ENCODE data around the gene TGFB3.

The TGFB3 gene

DNA sequence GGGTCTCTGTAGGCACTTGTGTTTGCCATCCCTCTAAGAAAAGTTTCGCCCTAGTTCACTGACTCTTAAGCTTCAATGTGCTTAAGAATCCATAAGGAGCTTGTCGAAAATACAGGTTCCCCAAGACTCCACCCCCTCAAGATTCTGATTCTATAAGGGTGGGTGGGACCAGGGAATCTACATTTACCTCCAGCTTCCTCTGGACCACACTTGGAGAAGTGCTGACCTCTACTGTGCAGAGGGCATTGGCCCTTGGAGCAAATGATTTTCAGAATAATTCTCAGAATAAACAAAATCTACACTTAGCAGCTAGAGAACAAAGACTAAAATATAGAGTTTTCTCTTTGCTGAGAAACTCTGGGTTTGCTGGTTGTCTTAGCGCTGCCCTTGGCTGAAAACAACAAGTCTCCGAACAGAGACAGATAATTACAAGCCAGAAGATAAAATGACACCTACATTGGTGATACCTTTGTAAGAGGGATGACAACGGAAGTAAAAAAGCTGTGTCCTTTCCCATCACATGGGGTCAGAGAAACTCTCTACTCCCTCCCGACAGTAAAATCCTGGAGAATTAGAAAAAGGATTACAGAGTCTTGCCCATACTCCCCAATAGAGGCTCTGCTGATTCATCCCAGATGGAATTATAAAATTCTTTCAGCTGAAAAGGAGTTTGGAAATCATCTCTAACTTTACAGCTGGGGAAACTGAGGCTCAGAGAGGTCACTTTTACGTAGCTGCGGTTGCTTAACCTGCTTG, 4.8 kb downstream of the TGFB3 start:
- no peaks in the 10 kb centered on the region for H3K27me3 ChIP-seq (ENCODE audit: control insufficient read depth, insufficient read depth, low read length)
- H3K9ac ChIP-seq (ENCODE audit: low read depth, low read length), result no peak overlapping the region
- H3K4me2 ChIP-seq (ENCODE audit: low read length), result no peak overlapping the region
- no peak overlapping the region for H3K4me3 ChIP-seq (ENCODE audit: low read length)
- H3K4me1 ChIP-seq (ENCODE audit: control insufficient read depth, insufficient read depth, low read length), result peaks cover 29% of the 10 kb centered on the region
- H3K9me3 ChIP-seq (replicated peaks; ENCODE audit: low read length), result no peaks in the 10 kb centered on the region
- H3K36me3 ChIP-seq (ENCODE audit: insufficient read depth, low read length), result no peaks in the 10 kb centered on the region

DNA sequence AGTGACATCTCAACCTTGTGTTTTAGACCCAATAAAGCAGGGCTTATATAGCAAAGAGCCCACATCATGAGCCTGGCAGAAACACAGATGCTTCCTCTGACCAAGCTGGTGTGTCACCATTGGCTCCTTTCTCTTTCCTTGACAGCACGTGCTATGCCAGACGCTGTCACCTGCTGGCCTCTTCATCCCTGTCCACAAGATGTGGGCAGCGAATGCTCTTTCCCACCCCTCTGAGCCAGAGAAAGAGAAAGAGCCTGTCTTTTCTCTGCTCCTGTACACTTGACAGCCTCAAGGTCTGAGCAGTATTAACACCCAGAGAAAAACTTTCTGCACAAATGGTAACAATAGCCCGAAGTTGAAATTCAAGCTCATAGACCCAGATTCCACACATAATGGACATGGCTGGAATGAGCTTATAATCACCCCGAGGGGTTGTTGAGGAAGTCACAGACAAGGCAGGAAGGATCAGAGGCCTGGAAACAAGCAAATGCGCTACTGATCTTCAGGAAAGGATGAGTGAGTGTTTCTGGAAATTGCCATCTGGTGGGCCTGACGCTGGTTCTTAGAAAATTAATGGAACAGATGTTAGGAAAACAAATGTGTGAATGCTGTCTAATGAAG, 8.9 kb downstream of the TGFB3 start:
- no peak overlapping the region for H3K4me2 ChIP-seq (ENCODE audit: low read length)
- H3K27me3 ChIP-seq (ENCODE audit: control insufficient read depth, insufficient read depth, low read length), result no peaks in the 10 kb centered on the region
- H3K36me3 ChIP-seq (ENCODE audit: insufficient read depth, low read length), result no peaks in the 10 kb centered on the region
- no peak overlapping the region for H3K9ac ChIP-seq (ENCODE audit: low read depth, low read length)
- H3K4me3 ChIP-seq (ENCODE audit: low read length), result no peak overlapping the region
- H3K9me3 ChIP-seq (replicated peaks; ENCODE audit: low read length), result no peaks in the 10 kb centered on the region
- H3K4me1 ChIP-seq (ENCODE audit: control insufficient read depth, insufficient read depth, low read length), result peaks cover 9% of the 10 kb centered on the region

GRCh38 chr14:75971509-75971908, 10.3 kb downstream of the TGFB3 start:
- Histone ChIP-seq H3K9ac (ENCODE audit: low read depth, low read length) (no peak overlapping the region), H3K4me2 (ENCODE audit: low read length) (no peak overlapping the region), H3K9me3 (replicated peaks; ENCODE audit: low read length) (no peaks in the 10 kb centered on the region), H3K36me3 (ENCODE audit: insufficient read depth, low read length) (no peaks in the 10 kb centered on the region), H3K27me3 (ENCODE audit: control insufficient read depth, insufficient read depth, low read length) (no peaks in the 10 kb centered on the region), H3K4me3 (ENCODE audit: low read length) (no peak overlapping the region), H3K4me1 (ENCODE audit: control insufficient read depth, insufficient read depth, low read length) (peaks cover 6% of the 10 kb centered on the region)

DNA sequence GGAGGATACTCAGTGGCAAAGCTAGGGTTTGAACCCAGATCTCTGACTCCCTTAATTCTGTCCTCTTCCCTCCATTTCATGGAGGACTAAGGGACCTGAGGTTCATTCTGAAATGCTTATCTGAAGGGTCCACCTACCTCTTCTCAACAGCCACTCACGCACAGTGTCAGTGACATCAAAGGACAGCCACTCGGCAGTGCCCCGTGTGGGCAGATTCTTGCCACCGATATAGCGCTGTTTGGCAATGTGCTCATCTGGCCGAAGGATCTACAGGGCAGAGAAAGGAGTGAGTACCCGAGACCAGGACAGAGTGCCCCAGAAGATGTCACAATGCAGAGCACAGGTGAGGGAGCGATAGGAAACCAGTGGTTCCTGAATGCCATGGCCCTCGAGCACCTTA, 10.8 kb downstream of the TGFB3 start:
- no peak overlapping the region for H3K4me3 ChIP-seq (ENCODE audit: low read length)
- H3K36me3 ChIP-seq (ENCODE audit: insufficient read depth, low read length), result no peaks in the 10 kb centered on the region
- no peaks in the 10 kb centered on the region for H3K27me3 ChIP-seq (ENCODE audit: control insufficient read depth, insufficient read depth, low read length)
- no peaks in the 10 kb centered on the region for H3K9me3 ChIP-seq (replicated peaks; ENCODE audit: low read length)
- peaks cover 6% of the 10 kb centered on the region for H3K4me1 ChIP-seq (ENCODE audit: control insufficient read depth, insufficient read depth, low read length)
- H3K9ac ChIP-seq (ENCODE audit: low read depth, low read length), result no peak overlapping the region
- no peak overlapping the region for H3K4me2 ChIP-seq (ENCODE audit: low read length)

GRCh38 chr14:75969891-75970290, 11.9 kb downstream of the TGFB3 start:
- H3K36me3 ChIP-seq (ENCODE audit: insufficient read depth, low read length), result no peaks in the 10 kb centered on the region
- H3K9ac ChIP-seq (ENCODE audit: low read depth, low read length), result no peak overlapping the region

DNA sequence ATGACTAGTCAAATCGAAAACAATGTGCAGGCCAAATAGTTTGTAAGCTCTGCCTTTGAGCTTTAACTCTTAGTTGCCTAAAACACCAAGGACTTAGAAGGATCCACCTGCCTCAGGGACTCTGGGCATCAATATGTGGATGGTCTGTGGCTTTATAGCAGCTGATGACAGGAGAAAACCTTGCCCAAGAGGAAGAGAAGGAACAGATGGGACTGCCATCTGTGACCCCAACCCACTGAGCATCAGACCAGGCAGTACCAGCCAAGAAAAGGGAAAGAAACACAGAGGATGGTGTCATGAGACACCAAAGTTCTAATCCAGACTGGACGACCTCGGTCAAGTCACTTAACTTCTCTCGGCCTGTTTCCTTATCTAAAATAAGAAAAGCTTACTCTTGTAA, 12.7 kb downstream of the TGFB3 start:
- no peaks in the 10 kb centered on the region for H3K27me3 ChIP-seq (ENCODE audit: control insufficient read depth, insufficient read depth, low read length)
- no peak overlapping the region for H3K9ac ChIP-seq (ENCODE audit: low read depth, low read length)
- H3K4me3 ChIP-seq (ENCODE audit: low read length), result no peak overlapping the region
- H3K4me1 ChIP-seq (ENCODE audit: control insufficient read depth, insufficient read depth, low read length), result peaks cover 6% of the 10 kb centered on the region
- no peak overlapping the region for H3K4me2 ChIP-seq (ENCODE audit: low read length)
- no peaks in the 10 kb centered on the region for H3K9me3 ChIP-seq (replicated peaks; ENCODE audit: low read length)
- no peaks in the 10 kb centered on the region for H3K36me3 ChIP-seq (ENCODE audit: insufficient read depth, low read length)

More at GRCh38 chr14:75969891-75970290, 11.9 kb downstream of the TGFB3 start:
- Histone ChIP-seq H3K4me1 (ENCODE audit: control insufficient read depth, insufficient read depth, low read length) (peaks cover 6% of the 10 kb centered on the region), H3K27me3 (ENCODE audit: control insufficient read depth, insufficient read depth, low read length) (no peaks in the 10 kb centered on the region), H3K4me2 (ENCODE audit: low read length) (no peak overlapping the region), H3K4me3 (ENCODE audit: low read length) (no peak overlapping the region), H3K9me3 (replicated peaks; ENCODE audit: low read length) (no peaks in the 10 kb centered on the region)

GRCh38 chr14:75968456-75968855, 13.3 kb downstream of the TGFB3 start:
- Histone ChIP-seq H3K4me1 (ENCODE audit: control insufficient read depth, insufficient read depth, low read length) (peaks cover 6% of the 10 kb centered on the region), H3K4me3 (ENCODE audit: low read length) (no peak overlapping the region), H3K36me3 (ENCODE audit: insufficient read depth, low read length) (no peaks in the 10 kb centered on the region), H3K4me2 (ENCODE audit: low read length) (no peak overlapping the region), H3K9ac (ENCODE audit: low read depth, low read length) (no peak overlapping the region), H3K9me3 (replicated peaks; ENCODE audit: low read length) (no peaks in the 10 kb centered on the region), H3K27me3 (ENCODE audit: control insufficient read depth, insufficient read depth, low read length) (no peaks in the 10 kb centered on the region)

- no peak overlapping the region for H3K9ac ChIP-seq (ENCODE audit: low read depth, low read length)
- H3K27me3 ChIP-seq (ENCODE audit: control insufficient read depth, insufficient read depth, low read length), result no peaks in the 10 kb centered on the region
- H3K36me3 ChIP-seq (ENCODE audit: insufficient read depth, low read length), result no peaks in the 10 kb centered on the region
- H3K4me2 ChIP-seq (ENCODE audit: low read length), result no peak overlapping the region
- H3K4me3 ChIP-seq (ENCODE audit: low read length), result no peak overlapping the region
- H3K4me1 ChIP-seq (ENCODE audit: control insufficient read depth, insufficient read depth, low read length), result peaks cover 6% of the 10 kb centered on the region
- no peaks in the 10 kb centered on the region for H3K9me3 ChIP-seq (replicated peaks; ENCODE audit: low read length)
These were observed 13.9 kb downstream of the TGFB3 start for GRCh38 chr14:75967866-75968265.

DNA sequence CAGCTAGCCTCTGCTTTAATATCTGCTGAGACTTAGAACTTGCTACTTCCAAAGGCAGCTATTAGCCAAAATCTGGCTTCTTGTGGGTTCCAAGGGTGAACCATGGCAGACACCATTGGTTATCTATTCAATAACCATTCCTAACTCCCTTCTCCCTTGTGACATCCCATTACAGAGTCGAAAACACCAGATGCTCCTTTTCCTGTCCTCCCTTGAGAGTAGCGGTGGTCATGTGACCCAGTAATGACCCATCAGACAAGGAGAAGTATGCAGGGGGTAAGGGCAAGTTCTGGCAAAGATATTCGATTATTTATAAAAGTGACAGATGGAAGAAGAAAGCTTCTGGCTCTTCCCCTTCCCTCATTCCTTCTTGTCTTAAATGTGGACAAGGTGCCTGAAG, 20.1 kb downstream of the TGFB3 start:
- Histone ChIP-seq H3K9me3 (replicated peaks; ENCODE audit: low read length) (no peaks in the 10 kb centered on the region), H3K4me1 (ENCODE audit: control insufficient read depth, insufficient read depth, low read length) (no peaks in the 10 kb centered on the region), H3K4me3 (ENCODE audit: low read length) (no peak overlapping the region), H3K36me3 (ENCODE audit: insufficient read depth, low read length) (no peaks in the 10 kb centered on the region), H3K4me2 (ENCODE audit: low read length) (no peak overlapping the region), H3K27me3 (ENCODE audit: control insufficient read depth, insufficient read depth, low read length) (no peaks in the 10 kb centered on the region), H3K9ac (ENCODE audit: low read depth, low read length) (no peak overlapping the region)

DNA sequence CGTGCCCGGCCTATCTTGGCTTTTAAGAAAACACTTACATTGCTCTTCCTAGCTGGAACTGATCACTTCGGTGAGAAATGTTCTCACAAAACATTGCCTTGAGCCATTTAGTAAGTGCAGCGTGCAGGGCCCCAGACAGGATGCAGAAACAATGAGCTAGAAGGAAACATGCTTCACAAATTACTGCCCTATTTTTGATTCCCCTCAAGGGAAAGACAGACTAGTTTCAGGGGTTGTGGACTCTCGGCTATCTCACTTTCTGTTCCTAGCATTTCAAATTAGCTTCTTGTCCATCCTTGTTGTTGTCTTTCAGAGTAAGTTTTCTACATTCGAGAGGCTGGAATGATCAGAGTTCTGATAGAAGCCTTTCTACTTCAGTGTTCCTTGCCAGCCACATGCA, 21.6 kb downstream of the TGFB3 start:
- H3K4me1 ChIP-seq (ENCODE audit: control insufficient read depth, insufficient read depth, low read length), result no peaks in the 10 kb centered on the region
- no peak overlapping the region for H3K4me3 ChIP-seq (ENCODE audit: low read length)
- H3K9me3 ChIP-seq (replicated peaks; ENCODE audit: low read length), result no peaks in the 10 kb centered on the region
- no peaks in the 10 kb centered on the region for H3K27me3 ChIP-seq (ENCODE audit: control insufficient read depth, insufficient read depth, low read length)
- no peak overlapping the region for H3K4me2 ChIP-seq (ENCODE audit: low read length)
- H3K36me3 ChIP-seq (ENCODE audit: insufficient read depth, low read length), result no peaks in the 10 kb centered on the region
- no peak overlapping the region for H3K9ac ChIP-seq (ENCODE audit: low read depth, low read length)

DNA sequence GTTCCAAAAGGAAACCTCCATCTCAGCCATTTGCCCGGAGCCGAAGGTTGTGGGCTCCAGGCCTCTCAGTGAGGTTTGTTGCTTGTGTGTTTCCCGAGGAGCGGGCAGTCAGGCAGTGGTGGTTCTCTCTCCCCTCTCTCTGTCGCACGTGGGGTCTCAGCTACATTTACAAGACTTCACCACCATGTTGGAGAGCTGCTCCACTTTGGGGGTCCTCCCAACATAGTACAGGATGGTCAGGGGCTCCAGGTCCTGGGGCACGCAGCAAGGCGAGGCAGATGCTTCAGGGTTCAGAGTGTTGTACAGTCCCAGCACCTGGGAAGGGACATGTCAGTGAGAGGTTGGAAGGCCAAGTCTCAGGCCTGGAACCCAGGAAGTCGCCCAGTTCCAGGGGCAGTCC, 22.8 kb downstream of the TGFB3 start:
- no peak overlapping the region for H3K4me2 ChIP-seq (ENCODE audit: low read length)
- no peak overlapping the region for H3K4me3 ChIP-seq (ENCODE audit: low read length)
- no peak overlapping the region for H3K9ac ChIP-seq (ENCODE audit: low read depth, low read length)
- no peaks in the 10 kb centered on the region for H3K9me3 ChIP-seq (replicated peaks; ENCODE audit: low read length)
- H3K27me3 ChIP-seq (ENCODE audit: control insufficient read depth, insufficient read depth, low read length), result no peaks in the 10 kb centered on the region
- no peaks in the 10 kb centered on the region for H3K36me3 ChIP-seq (ENCODE audit: insufficient read depth, low read length)
- no peaks in the 10 kb centered on the region for H3K4me1 ChIP-seq (ENCODE audit: control insufficient read depth, insufficient read depth, low read length)

GRCh38 chr14:75952489-75952888, 29.3 kb downstream of the TGFB3 start:
- Histone ChIP-seq H3K9me3 (replicated peaks; ENCODE audit: low read length) (no peaks in the 10 kb centered on the region), H3K4me1 (ENCODE audit: control insufficient read depth, insufficient read depth, low read length) (no peaks in the 10 kb centered on the region), H3K9ac (ENCODE audit: low read depth, low read length) (no peak overlapping the region), H3K4me3 (ENCODE audit: low read length) (no peak overlapping the region), H3K4me2 (ENCODE audit: low read length) (no peak overlapping the region), H3K36me3 (ENCODE audit: insufficient read depth, low read length) (no peaks in the 10 kb centered on the region), H3K27me3 (ENCODE audit: control insufficient read depth, insufficient read depth, low read length) (no peaks in the 10 kb centered on the region)

All from skeletal muscle satellite cell (primary cell).